WI38 (cell line): ENCODE results near the gene GTPBP1.

Experiments
- H3K4me3 ChIP-seq: 2 replicates; pipeline ENCODE4 v1.5.1; 2011; ENCODE audit warnings: low read depth, mild to moderate bottlenecking, control low read depth, low read length
- TF ChIP-seq, protein P1 (sequence below): IDR thresholded peaks from 2 replicates; pipeline ENCODE4 v1.5.1; 2012; ENCODE audit warnings: low read depth, mild to moderate bottlenecking, control low read depth, low read length

Gene GTPBP1

DNA sequence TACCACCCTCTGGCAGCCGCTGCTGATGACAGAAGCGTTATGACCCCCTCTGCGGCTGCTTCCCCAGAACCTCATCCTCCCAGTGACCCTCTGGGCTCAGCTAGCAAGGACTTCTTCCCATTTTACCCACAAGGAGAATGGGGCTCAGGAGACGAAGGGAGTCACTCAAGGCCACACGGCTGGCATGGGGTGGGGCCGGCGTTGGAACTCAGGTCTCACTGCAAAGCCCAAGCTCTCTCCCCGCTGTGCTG lies 66.8 kb downstream of the GTPBP1 start:
- TF ChIP-seq, protein P1, sequence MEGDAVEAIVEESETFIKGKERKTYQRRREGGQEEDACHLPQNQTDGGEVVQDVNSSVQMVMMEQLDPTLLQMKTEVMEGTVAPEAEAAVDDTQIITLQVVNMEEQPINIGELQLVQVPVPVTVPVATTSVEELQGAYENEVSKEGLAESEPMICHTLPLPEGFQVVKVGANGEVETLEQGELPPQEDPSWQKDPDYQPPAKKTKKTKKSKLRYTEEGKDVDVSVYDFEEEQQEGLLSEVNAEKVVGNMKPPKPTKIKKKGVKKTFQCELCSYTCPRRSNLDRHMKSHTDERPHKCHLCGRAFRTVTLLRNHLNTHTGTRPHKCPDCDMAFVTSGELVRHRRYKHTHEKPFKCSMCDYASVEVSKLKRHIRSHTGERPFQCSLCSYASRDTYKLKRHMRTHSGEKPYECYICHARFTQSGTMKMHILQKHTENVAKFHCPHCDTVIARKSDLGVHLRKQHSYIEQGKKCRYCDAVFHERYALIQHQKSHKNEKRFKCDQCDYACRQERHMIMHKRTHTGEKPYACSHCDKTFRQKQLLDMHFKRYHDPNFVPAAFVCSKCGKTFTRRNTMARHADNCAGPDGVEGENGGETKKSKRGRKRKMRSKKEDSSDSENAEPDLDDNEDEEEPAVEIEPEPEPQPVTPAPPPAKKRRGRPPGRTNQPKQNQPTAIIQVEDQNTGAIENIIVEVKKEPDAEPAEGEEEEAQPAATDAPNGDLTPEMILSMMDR, result no peak

DNA sequence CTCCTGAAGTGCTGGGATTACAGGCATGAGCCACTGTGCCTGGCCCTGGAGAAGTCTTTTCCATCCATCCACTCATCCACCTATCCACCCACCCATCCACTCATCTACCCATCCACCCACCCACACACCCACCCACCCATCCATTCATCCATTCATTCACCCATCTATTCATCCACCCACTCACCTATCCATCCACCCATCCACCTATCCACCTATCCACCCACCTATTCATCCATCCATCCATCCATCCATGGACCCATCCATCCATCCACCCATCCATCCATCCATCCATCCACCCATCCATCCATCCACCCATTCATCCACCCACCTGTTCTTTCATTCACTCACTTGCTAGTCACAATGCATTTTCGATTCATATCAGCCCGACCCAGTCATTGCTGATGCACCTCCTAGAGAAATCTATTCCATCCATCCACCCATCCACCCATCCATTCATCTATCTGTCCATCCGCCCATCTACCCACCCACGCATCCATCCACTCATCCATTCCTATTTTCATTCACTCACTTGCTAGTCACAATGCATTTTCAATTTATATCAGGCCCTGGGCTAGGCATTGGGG lies 67.7 kb downstream of the GTPBP1 start:
- TF ChIP-seq, protein P1, result no peak
- no peak overlapping the region for H3K4me3 ChIP-seq

More for the DNA sequence above, 66.8 kb downstream of the GTPBP1 start:
- no peak overlapping the region for H3K4me3 ChIP-seq

DNA sequence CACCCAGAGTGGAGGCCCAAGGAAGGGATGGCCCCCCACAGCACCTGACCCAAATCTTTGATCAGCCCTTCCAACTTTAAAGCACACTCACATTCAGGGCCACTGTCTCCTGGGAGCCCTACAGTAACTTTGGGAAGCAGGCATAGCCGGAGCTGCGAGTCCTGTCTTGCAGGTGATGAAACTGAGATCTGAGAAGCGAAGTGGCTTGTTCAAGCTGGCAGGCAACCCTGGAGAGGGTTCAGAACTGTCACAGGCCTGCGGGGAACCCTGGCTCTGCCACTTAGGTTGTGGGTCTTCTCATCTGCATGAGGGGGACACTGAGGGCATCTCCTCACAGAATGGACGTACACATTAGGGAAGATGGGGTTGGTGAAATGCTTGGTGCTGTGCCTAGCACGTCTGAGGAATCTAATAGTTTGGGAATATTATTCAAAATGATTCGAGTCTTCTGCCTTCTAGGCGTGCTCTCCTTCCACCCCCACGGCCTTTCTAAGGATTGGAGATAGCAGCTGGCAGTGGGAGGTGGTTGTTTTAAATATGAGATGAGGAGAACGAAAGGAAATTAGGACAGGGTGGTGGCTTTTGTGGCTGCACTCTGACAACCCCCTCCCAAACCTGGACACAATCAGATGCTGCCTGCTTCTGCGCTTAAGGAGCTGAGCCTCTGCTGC lies 68.9 kb downstream of the GTPBP1 start:
- TF ChIP-seq, protein P1, result no peak

DNA sequence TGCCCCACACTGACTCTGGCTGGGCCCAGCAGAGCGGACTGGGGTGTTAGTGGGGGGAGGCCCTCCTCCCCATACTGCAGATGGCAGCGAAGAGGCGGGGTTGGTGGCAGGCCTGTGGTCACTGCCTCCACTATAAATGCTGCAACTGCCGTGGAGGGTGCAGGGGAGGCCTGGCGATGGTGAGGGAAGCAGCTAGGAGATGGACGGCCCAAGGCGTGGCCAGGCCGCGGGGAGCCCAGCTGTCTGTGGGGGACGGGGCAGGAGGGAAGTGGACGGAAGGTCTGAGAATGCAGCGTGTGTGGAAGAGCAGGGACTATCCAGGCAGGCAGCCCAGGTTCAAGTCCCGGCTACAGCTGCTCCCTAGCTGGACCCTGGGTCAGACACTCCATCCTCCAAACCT lies 69.9 kb downstream of the GTPBP1 start:
- TF ChIP-seq, protein P1, result no peak
- H3K4me3 ChIP-seq, result no peak overlapping the region

More for the DNA sequence above, 68.9 kb downstream of the GTPBP1 start:
- H3K4me3 ChIP-seq, result no peak overlapping the region

DNA sequence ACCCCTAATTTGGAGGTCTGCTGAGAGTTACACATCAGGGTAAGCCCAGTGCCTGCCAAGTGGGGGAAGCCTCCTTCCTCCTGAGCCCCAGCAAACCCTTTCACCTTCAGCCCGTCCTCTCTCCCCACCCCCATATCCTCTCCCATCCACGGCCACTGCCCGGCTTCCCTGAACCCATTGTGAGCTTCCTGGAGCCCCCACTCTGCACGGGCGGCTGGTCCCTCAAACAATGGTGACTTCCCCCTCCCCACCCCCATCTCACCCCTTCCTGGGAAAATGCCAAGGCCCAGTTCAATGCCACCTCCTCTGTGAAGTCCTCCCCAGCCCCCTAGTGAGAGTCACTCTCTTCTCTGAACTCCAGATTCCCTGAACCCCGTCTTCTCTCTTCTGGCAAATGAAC lies 70.3 kb downstream of the GTPBP1 start:
- no peak overlapping the region for H3K4me3 ChIP-seq
- TF ChIP-seq, protein P1, result no peak

DNA sequence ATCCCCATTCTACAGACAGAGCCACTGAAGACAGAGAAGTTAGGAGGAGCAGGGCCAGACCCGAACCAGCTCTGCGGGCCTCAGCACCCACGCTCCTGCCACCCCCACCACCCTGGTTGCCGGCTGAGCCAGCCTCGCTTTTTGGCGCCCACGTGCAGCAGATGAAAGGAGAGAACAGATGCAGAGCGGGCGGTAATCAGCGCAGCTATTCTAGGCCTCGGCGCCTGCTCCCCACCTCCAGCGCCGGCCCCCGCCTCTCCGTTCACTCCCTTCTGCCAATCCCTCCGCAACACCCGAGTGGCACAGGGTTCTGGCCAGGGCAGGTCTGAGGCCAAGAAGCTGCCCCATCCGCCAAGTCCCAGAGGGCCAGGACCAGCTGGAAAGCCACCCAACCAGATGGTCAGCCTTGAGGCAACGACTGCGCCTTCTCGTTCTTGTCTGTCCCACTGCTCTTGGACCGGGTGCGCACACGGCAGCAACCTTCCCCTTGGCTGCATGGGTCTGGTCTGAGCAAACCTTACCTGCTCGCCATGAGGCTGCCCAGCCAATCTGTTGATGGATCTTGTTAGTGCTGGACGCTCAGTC lies 71.4 kb downstream of the GTPBP1 start:
- H3K4me3 ChIP-seq, result no peak overlapping the region
- TF ChIP-seq, protein P1, result no peak

DNA sequence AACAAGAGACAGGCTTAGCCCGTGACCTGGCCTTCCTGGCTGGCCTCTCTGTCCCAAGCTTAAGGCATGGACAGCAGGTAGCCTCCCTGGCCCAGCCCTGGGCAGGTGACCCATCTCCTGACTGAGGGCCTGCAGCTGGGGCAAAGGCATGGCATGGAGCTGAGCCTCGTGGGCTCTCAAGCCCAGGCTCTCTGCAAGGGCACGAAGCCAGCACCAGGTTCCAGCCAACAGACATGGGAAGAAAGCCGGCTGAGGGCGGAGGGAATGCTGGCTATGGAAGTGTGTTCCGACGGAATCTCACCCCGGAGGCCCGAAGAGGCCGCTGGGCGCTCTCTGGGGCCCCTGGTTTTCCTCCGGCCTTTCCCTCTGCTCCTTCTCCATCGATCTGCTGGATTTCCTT lies 75.3 kb downstream of the GTPBP1 start:
- no peak overlapping the region for H3K4me3 ChIP-seq
- TF ChIP-seq, protein P1, result no peak
